ENCODE results near the gene CHST9. TPM values are rescaled to one million over a fixed set of nuclear protein-coding genes. Genes with fewer than 3 reads are reported as not detected.
"Not testable (repeated sequence)": the region's sequence is repeated elsewhere in the genome, so short reads cannot be mapped to it uniquely, and the experiment has no call there.

The CHST9 gene
- not detected in 2 replicates for total RNA-seq (2014; rRNA removed)
- polyA plus RNA-seq (2012), result not detected

GRCh38 chr18:27185025-27185763, at the start of gene CHST9:
Gene CHST9, minus strand, starts transcription at chr18:27185308. Its CDS starts 42,499 bp downstream, at chr18:27142809.
- DNase-seq (ENCODE audit: low read depth), result no peak

- not testable (repeated sequence) for DNase-seq (ENCODE audit: low read depth)
Measured at GRCh38 chr18:27232355-27232754, 47.2 kb upstream of the CHST9 start.

- not testable (repeated sequence) for DNase-seq (ENCODE audit: low read depth)
Measured at GRCh38 chr18:27231671-27232070, 46.6 kb upstream of the CHST9 start.

GRCh38 chr18:27231221-27231620, 46.1 kb upstream of the CHST9 start:
- DNase-seq (ENCODE audit: low read depth), result not testable (repeated sequence)

GRCh38 chr18:27227721-27228120, 42.6 kb upstream of the CHST9 start:
- no peak for DNase-seq (ENCODE audit: low read depth)

GRCh38 chr18:27226556-27227075, 41.5 kb upstream of the CHST9 start:
- no peak for DNase-seq (ENCODE audit: low read depth)

- DNase-seq (ENCODE audit: low read depth), result no peak
Measured at GRCh38 chr18:27225947-27226481, 40.9 kb upstream of the CHST9 start.

GRCh38 chr18:27223526-27224291, 38.6 kb upstream of the CHST9 start:
- DNase-seq (ENCODE audit: low read depth), result no peak

- DNase-seq (ENCODE audit: low read depth), result no peak
Measured at GRCh38 chr18:27214831-27215230, 29.7 kb upstream of the CHST9 start.

GRCh38 chr18:27213123-27213717, 28.1 kb upstream of the CHST9 start:
- no peak for DNase-seq (ENCODE audit: low read depth)

GRCh38 chr18:27211569-27211968, 26.5 kb upstream of the CHST9 start:
- DNase-seq (ENCODE audit: low read depth), result no peak

GRCh38 chr18:27206411-27206810, 21.3 kb upstream of the CHST9 start:
- no peak for DNase-seq (ENCODE audit: low read depth)

GRCh38 chr18:27202741-27203140, 17.6 kb upstream of the CHST9 start:
- no peak for DNase-seq (ENCODE audit: low read depth)

- no peak for DNase-seq (ENCODE audit: low read depth)
Measured at GRCh38 chr18:27198036-27198435, 12.9 kb upstream of the CHST9 start.

- DNase-seq (ENCODE audit: low read depth), result no peak
Measured at GRCh38 chr18:27188309-27188708, 3.2 kb upstream of the CHST9 start.

GRCh38 chr18:27185897-27186296, 789 bp upstream of the CHST9 start:
- no peak for DNase-seq (ENCODE audit: low read depth)

GRCh38 chr18:27184115-27185024, 738 bp downstream of the CHST9 start:
- no peak for DNase-seq (ENCODE audit: low read depth)

- no peak for DNase-seq (ENCODE audit: low read depth)
Measured at GRCh38 chr18:27181726-27182125, 3.4 kb downstream of the CHST9 start.

GRCh38 chr18:27178424-27178823, 6.7 kb downstream of the CHST9 start:
- no peak for DNase-seq (ENCODE audit: low read depth)

- no peak for DNase-seq (ENCODE audit: low read depth)
Measured at GRCh38 chr18:27175914-27176313, 9.2 kb downstream of the CHST9 start.

- DNase-seq (ENCODE audit: low read depth), result no peak
Measured at GRCh38 chr18:27175245-27175644, 9.9 kb downstream of the CHST9 start.

Measured in LHCN-M2 (cell line).